Endothelial cell (in vitro differentiated cells): ENCODE results near the gene MLPH. TPM values are rescaled to one million over a fixed set of nuclear protein-coding genes. Genes with fewer than 3 reads are reported as not detected.

ENCODE experiments used
- DNase-seq: peaks from one replicate; pipeline ENCODE4 v3.0.0; 2021; ENCODE audit warnings: low spot score
- H3K27ac Mint-ChIP-seq: one replicate; pipeline ENCODE4 v1.8.0; 2021; ENCODE audit warnings: mixed read lengths, inconsistent platforms; ENCODE audit not compliant: unreplicated experiment
- H3K27me3 Mint-ChIP-seq: one replicate; pipeline ENCODE4 v1.8.0; 2021; ENCODE audit warnings: mild to moderate bottlenecking, moderate library complexity, mixed read lengths, inconsistent platforms; ENCODE audit not compliant: unreplicated experiment
- H3K36me3 Mint-ChIP-seq: one replicate; pipeline ENCODE4 v1.8.0; 2021; ENCODE audit warnings: mild to moderate bottlenecking, low read depth, mixed read lengths, inconsistent platforms; ENCODE audit not compliant: unreplicated experiment
- H3K4me1 Mint-ChIP-seq: one replicate; pipeline ENCODE4 v1.8.0; 2021; ENCODE audit warnings: mild to moderate bottlenecking, mixed read lengths, inconsistent platforms; ENCODE audit not compliant: unreplicated experiment
- H3K4me3 Mint-ChIP-seq: one replicate; pipeline ENCODE4 v1.8.0; 2021; ENCODE audit warnings: mild to moderate bottlenecking, mixed read lengths, inconsistent platforms; ENCODE audit not compliant: unreplicated experiment
- H3K9me3 Mint-ChIP-seq: one replicate; pipeline ENCODE4 v1.8.0; 2021; ENCODE audit warnings: mixed read lengths, inconsistent platforms; ENCODE audit not compliant: unreplicated experiment
- CTCF ChIP-seq: fragments of 200-600 bp; sonication (generic); IDR thresholded peaks from one replicate; pipeline ENCODE4 v1.5.0; 2021; ENCODE audit warnings: antibody characterized with exemption; ENCODE audit not compliant: unreplicated experiment
- total RNA-seq: library from RNA; stranded (reverse); fragmentation: NEBNext Ultra II Directional; extraction: Animal tissue kit (Norgen Biotek cat#: 25700); gene quantifications from one replicate; pipeline ENCODE4 v1.2.1, GENCODE V29; 2021; ENCODE audit not compliant: unreplicated experiment

Gene MLPH
- total RNA-seq, 1 donor from 2014 or later = 0.36 TPM

DNA sequence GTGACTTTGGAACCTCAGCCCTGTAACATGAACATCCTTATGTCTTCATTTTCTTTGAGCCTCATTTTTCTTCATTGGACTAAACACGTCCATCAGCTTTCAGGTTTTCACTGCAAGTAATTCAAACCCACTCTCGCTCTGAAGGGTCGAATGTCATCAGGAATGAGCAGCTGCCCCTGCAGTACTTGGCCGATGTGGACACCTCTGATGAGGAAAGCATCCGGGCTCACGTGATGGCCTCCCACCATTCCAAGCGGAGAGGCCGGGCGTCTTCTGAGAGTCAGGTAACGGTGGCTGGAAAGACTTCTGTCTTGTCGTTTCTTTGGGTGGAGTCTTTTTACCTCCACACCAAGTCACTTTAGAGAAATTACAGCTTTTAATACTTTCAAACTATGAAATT lies 40.2 kb downstream of the MLPH start:
- H3K27me3 Mint-ChIP-seq = no peaks in the 10 kb centered on the region
- peaks cover 20% of the 10 kb centered on the region for H3K4me1 Mint-ChIP-seq
- peaks cover 4% of the 10 kb centered on the region for H3K9me3 Mint-ChIP-seq
- H3K27ac Mint-ChIP-seq = no peak overlapping the region
- H3K4me3 Mint-ChIP-seq = no peak overlapping the region
- H3K36me3 Mint-ChIP-seq = no peaks in the 10 kb centered on the region
- no peak for TF ChIP-seq CTCF
- no peak for DNase-seq

DNA sequence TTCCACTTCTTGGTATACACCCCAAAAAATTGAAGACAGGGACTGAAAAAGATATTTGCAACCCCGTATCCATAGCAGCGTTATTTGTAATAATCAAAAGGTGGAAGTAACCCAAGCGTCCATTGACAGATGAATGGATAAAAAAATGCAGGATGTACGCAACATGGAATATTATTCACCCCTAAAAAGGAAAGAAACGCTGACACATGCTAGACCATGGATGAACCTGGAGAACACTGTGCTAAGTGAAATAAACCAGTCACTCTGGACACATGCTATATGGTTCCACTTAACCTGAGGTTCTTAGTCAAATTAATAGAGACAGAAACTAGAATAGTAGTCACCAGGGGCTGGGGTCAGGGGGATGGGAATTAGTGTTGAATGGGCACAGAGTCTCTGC lies 40.7 kb downstream of the MLPH start:
- Mint-ChIP-seq H3K36me3 (no peaks in the 10 kb centered on the region), H3K9me3 (peaks cover 4% of the 10 kb centered on the region), H3K27ac (no peak overlapping the region), H3K4me1 (peaks cover 26% of the 10 kb centered on the region), H3K27me3 (no peaks in the 10 kb centered on the region), H3K4me3 (no peak overlapping the region)
- DNase-seq = no peak
- TF ChIP-seq CTCF = no peak

DNA sequence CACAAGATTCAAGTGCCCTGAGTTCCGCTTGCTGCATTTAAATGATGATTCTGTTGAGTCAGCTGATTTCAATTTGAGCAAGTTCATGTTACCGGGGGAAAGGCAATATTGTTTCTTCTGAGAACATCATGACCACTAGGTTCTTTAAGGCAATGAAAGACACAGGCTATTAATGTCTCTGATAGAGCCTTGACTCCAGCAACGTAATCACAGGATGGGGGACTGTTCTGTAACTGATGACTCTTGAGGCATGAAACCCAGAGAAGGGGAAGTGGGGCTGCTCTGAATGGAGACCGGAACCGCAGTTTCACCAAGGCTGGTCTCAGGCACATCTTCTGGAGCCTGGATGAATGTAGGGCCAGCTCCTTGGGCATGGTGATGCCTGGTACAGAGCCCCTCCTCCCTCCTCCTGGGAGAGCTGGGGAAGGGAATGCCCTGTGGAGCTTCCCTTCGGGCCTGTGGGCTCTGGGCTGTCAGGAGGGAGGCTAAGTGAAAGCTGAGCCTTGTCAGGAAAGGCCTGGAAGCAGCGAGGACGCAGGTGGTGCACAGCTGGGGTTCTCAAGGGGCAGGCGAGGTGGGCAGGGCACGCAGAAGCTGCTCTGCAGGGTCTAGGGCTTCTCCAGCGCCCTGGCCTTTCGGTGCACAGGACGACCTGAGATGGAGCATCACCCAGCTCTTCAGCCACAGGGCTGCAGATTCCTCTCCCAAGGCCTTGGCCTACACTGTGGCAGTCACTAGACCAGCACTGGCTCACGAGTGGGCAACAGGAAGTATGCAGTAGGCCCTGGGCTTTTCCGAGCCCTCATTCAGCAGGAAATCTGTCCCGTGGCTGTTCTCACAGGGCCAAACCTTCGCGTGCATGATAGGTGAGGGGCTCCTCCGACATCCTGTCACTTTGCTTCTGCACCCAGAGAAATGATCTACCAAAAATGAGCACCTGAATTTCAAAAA lies 42.7 kb downstream of the MLPH start:
- Mint-ChIP-seq H3K36me3 (no peaks in the 10 kb centered on the region), H3K27me3 (no peaks in the 10 kb centered on the region), H3K4me3 (no peak overlapping the region), H3K4me1 (peaks cover 30% of the 10 kb centered on the region), H3K27ac (no peak overlapping the region), H3K9me3 (no peaks in the 10 kb centered on the region)
- TF ChIP-seq CTCF = no peak
- no peak for DNase-seq

GRCh38 chr2:237530472-237531433 lies 43.7 kb downstream of the MLPH start:
- Mint-ChIP-seq H3K4me1 (peaks cover 30% of the 10 kb centered on the region), H3K27ac (no peak overlapping the region), H3K27me3 (no peaks in the 10 kb centered on the region), H3K36me3 (no peaks in the 10 kb centered on the region), H3K9me3 (no peaks in the 10 kb centered on the region), H3K4me3 (no peak overlapping the region)
- DNase-seq = no peak
- no peak for TF ChIP-seq CTCF
